ENCODE results near the gene TNIK.

DNA sequence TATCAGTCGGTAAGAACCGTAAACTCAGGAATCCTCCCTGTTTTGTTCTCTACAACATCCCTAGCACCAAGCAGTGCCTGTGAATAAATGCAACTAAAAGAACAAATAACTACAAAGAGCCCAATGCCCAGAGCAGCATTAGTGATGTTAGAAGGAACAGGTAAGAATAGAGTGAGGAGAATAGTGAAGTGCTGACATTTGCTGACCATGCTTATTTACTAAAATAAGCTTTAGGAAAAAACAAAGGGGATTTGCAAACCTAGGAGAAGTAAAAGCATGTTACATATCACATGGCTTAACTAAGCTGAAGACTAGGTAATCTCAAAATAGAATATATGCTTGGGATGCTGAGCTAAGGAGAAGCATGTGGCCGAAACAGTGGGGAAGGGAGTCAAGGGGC, 247.6 kb downstream of the TNIK start:
- TF ChIP-seq, protein P1, sequence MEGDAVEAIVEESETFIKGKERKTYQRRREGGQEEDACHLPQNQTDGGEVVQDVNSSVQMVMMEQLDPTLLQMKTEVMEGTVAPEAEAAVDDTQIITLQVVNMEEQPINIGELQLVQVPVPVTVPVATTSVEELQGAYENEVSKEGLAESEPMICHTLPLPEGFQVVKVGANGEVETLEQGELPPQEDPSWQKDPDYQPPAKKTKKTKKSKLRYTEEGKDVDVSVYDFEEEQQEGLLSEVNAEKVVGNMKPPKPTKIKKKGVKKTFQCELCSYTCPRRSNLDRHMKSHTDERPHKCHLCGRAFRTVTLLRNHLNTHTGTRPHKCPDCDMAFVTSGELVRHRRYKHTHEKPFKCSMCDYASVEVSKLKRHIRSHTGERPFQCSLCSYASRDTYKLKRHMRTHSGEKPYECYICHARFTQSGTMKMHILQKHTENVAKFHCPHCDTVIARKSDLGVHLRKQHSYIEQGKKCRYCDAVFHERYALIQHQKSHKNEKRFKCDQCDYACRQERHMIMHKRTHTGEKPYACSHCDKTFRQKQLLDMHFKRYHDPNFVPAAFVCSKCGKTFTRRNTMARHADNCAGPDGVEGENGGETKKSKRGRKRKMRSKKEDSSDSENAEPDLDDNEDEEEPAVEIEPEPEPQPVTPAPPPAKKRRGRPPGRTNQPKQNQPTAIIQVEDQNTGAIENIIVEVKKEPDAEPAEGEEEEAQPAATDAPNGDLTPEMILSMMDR (IDR thresholded peaks at IDR 0.05): no peak
- TF ChIP-seq POLR2A (IDR thresholded peaks at IDR 0.05) (no peak), EP300 (IDR thresholded peaks at IDR 0.05) (no peak)

All from upper lobe of left lung (tissue), 4 donors.